Brain microvascular endothelial cell (primary cell): ENCODE measurements around the gene TIGD1.
A peak's percentile ranks its signal among the peaks of the same experiment; 100 is the strongest.

ENCODE experiments used
- DNase-seq: peaks from one replicate; pipeline ENCODE4 v3.0.0-alpha.2; 2020
- H3K27ac ChIP-seq: fragments of 250-450 bp; sonication (Bioruptor Pico); 2 replicates; pipeline ENCODE4 v1.5.1; 2020; ENCODE audit warnings: mild to moderate bottlenecking, moderate library complexity
- H3K27me3 ChIP-seq: fragments of 250-450 bp; sonication (Bioruptor Pico); replicated peaks from 2 replicates; pipeline ENCODE4 v1.5.1; 2020; ENCODE audit warnings: mild to moderate bottlenecking
- H3K36me3 ChIP-seq: fragments of 250-450 bp; sonication (Bioruptor Pico); replicated peaks from 2 replicates; pipeline ENCODE4 v1.5.1; 2020; ENCODE audit warnings: mild to moderate bottlenecking
- H3K4me3 ChIP-seq: 2 replicates; pipeline ENCODE4 v1.5.1; 2011; ENCODE audit warnings: low read depth, mild to moderate bottlenecking, control low read depth, low read length, moderate library complexity
- CTCF ChIP-seq: IDR thresholded peaks from 2 replicates; pipeline ENCODE4 v1.5.1; 2011; ENCODE audit warnings: low read depth, mild to moderate bottlenecking, moderate library complexity, low read length, control low read depth, inconsistent platforms; ENCODE audit errors: missing control alignments
- in situ Hi-C: cut with HindIII; loops from 2 replicates; pipeline ENCODE4 v1.10.0; 2017; ENCODE audit warnings: low sequenced_read_pairs, low pct_ligation_motif_present

TIGD1 gene

DNA sequence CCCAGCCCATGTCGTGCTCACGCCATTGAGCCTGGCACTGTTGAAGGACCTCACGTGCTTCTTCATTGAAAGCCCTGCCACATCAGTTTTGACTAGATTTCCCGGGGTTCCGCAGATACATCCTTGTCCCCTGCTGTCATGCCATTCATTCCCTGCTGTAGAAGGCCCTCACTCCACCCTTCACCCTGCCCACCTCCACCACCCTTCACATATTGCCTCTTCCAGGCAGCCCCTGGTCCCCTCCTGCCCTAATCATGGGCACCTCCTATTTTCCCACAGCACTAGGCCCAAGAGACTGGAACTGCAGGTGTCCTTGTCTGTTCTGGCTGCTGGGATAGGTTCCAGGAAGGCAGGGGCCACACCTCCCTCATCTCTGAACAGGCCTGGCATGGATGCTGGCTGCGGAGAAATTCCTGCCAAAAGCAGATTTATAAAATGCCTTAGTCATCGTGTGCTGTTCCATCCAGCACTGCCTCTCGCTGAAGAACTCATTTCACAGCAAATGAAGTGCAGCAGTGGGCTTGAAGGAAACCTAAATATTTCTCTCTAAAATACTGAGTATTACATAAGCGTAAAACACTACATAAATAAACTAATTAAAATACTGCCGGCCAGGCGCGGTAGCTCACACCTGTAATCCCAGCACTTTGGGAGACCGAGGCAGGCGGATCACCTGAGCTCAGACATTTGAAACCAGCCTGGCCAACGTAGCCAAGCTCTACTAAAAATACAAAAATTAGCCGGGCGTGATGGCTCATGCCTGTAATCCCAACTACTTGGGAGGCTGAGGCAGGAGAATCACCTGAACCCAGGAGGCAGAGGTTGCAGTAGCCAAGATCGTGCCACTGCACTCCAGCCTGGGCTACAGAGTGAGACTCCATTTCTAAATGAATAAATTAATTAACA is 38.6 kb upstream of the TIGD1 start:
- in situ Hi-C loops: no loop called here
- no peaks in the 10 kb centered on the region for H3K27me3 ChIP-seq
- no peaks in the 10 kb centered on the region for H3K36me3 ChIP-seq
- no peak overlapping the region for H3K27ac ChIP-seq
- no peak overlapping the region for H3K4me3 ChIP-seq
- DNase-seq: peak; percentile 14
- no peak for TF ChIP-seq CTCF

DNA sequence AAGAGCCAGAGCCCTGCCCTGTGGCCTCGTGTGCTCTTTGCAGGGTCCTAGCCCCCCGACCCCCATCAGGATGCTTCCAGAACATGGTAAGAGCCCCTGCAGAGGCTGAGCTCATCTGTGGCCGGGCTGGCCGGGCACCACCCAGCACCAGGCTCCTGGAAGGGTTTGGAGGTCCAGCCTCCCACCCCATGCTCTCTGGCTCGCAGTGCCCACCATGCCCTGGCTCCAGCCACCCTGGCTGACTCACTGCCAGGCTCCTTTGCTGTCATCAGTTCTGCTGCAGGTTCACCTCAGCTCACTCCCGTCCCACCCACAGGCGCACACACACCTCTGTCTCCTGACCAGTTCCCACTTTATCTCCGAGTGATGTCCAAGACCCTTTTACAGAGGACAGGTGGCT is 37.7 kb upstream of the TIGD1 start:
- Histone ChIP-seq H3K27me3 (no peaks in the 10 kb centered on the region), H3K36me3 (no peaks in the 10 kb centered on the region), H3K27ac (no peak overlapping the region), H3K4me3 (no peak overlapping the region)
- no peak for TF ChIP-seq CTCF
- in situ Hi-C loops: no loop called here
- DNase-seq: no peak

- H3K36me3 ChIP-seq: no peaks in the 10 kb centered on the region
- H3K27ac ChIP-seq: no peak overlapping the region
- no peak overlapping the region for H3K4me3 ChIP-seq
- in situ Hi-C loops: no loop called here
- H3K27me3 ChIP-seq: no peaks in the 10 kb centered on the region
- no peak for TF ChIP-seq CTCF
- DNase-seq: no peak
These were observed 37.2 kb upstream of the TIGD1 start for GRCh38 chr2:232587512-232587911.

- Histone ChIP-seq H3K27me3 (no peaks in the 10 kb centered on the region), H3K27ac (no peak overlapping the region), H3K36me3 (no peaks in the 10 kb centered on the region), H3K4me3 (no peak overlapping the region)
- DNase-seq: no peak
- in situ Hi-C loops: no loop called here
- no peak for TF ChIP-seq CTCF
These were observed 36.7 kb upstream of the TIGD1 start for GRCh38 chr2:232586943-232587505.

DNA sequence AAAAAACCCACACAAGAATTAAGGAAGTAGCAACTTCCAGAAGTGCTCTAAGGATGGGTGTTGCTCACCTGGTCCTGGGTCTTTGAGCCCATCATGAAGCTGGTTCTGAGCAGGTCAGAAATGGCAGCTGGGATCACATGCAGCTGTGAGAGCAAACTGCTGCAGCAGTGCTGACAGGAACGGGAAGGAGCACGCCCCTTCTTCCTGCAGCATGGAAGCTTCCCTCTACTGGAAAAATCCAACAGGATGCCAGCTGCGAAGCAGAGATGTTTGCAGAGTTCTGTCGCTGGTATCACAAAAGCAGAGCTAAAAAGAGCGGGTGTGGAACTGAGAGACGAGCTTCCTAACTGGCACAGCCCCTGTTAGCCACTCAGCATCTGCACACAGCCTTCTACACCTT is 33.9 kb upstream of the TIGD1 start:
- in situ Hi-C loops: no loop called here
- DNase-seq: no peak

More for the DNA sequence above, 33.9 kb upstream of the TIGD1 start:
- Histone ChIP-seq H3K36me3 (peaks cover 6% of the 10 kb centered on the region), H3K27me3 (no peaks in the 10 kb centered on the region), H3K4me3 (no peak overlapping the region), H3K27ac (no peak overlapping the region)
- no peak for TF ChIP-seq CTCF
